IPS-15b (cell line): ENCODE measurements around the gene STIM1.
"Not testable (repeated sequence)": the region's sequence is repeated elsewhere in the genome, so short reads cannot be mapped to it uniquely, and the experiment has no call there.

Source experiments
- H3K27me3 ChIP-seq: one replicate; pipeline ENCODE4 v1.6.1; 2013; ENCODE audit warnings: low read length; ENCODE audit not compliant: control insufficient read depth, insufficient read depth
- H3K36me3 ChIP-seq: one replicate; pipeline ENCODE4 v1.6.1; 2013; ENCODE audit warnings: low read length; ENCODE audit not compliant: control insufficient read depth, insufficient read depth
- H3K4me1 ChIP-seq: one replicate; pipeline ENCODE4 v1.6.1; 2013; ENCODE audit warnings: mild to moderate bottlenecking, low read length; ENCODE audit not compliant: control insufficient read depth, insufficient read depth
- H3K4me3 ChIP-seq: one replicate; pipeline ENCODE4 v1.5.1; 2013; ENCODE audit warnings: low read depth, low read length
- H3K9ac ChIP-seq: one replicate; pipeline ENCODE4 v1.6.1; 2013; ENCODE audit warnings: low read depth, mild to moderate bottlenecking, low read length
- H3K9me3 ChIP-seq: one replicate; pipeline ENCODE4 v1.6.1; 2013; ENCODE audit warnings: mild to moderate bottlenecking, low read length; ENCODE audit not compliant: control insufficient read depth, insufficient read depth

Gene STIM1

GRCh38 chr11:4030197-4030596 lies 174.7 kb downstream of the STIM1 start:
- Histone ChIP-seq H3K4me1 (no peaks in the 10 kb centered on the region), H3K36me3 (no peaks in the 10 kb centered on the region), H3K4me3 (no peak overlapping the region), H3K27me3 (no peaks in the 10 kb centered on the region), H3K9ac (no peak overlapping the region), H3K9me3 (no peaks in the 10 kb centered on the region)

GRCh38 chr11:4032097-4032496 lies 176.6 kb downstream of the STIM1 start:
- no peak overlapping the region for H3K4me3 ChIP-seq
- H3K36me3 ChIP-seq: no peaks in the 10 kb centered on the region
- no peaks in the 10 kb centered on the region for H3K4me1 ChIP-seq
- H3K9me3 ChIP-seq: peaks cover 4% of the 10 kb centered on the region
- no peak overlapping the region for H3K9ac ChIP-seq
- no peaks in the 10 kb centered on the region for H3K27me3 ChIP-seq

GRCh38 chr11:4035985-4036384 lies 180.5 kb downstream of the STIM1 start:
- Histone ChIP-seq H3K9ac (no peak overlapping the region), H3K36me3 (no peaks in the 10 kb centered on the region), H3K9me3 (peaks cover 4% of the 10 kb centered on the region), H3K4me1 (no peaks in the 10 kb centered on the region), H3K4me3 (no peak overlapping the region), H3K27me3 (no peaks in the 10 kb centered on the region)

GRCh38 chr11:4039011-4039410 lies 183.5 kb downstream of the STIM1 start:
- no peaks in the 10 kb centered on the region for H3K36me3 ChIP-seq
- H3K9ac ChIP-seq: no peak overlapping the region
- no peak overlapping the region for H3K4me3 ChIP-seq
- H3K27me3 ChIP-seq: no peaks in the 10 kb centered on the region
- H3K4me1 ChIP-seq: no peaks in the 10 kb centered on the region
- peaks cover 4% of the 10 kb centered on the region for H3K9me3 ChIP-seq

- Histone ChIP-seq H3K36me3 (no peaks in the 10 kb centered on the region), H3K9ac (no peak overlapping the region), H3K4me1 (no peaks in the 10 kb centered on the region), H3K4me3 (no peak overlapping the region), H3K9me3 (peaks cover 4% of the 10 kb centered on the region), H3K27me3 (no peaks in the 10 kb centered on the region)
These were observed 185.0 kb downstream of the STIM1 start for GRCh38 chr11:4040461-4040860.

- Histone ChIP-seq H3K36me3 (no peaks in the 10 kb centered on the region), H3K4me3 (no peak overlapping the region), H3K4me1 (no peaks in the 10 kb centered on the region), H3K9me3 (no peaks in the 10 kb centered on the region), H3K9ac (no peak overlapping the region), H3K27me3 (no peaks in the 10 kb centered on the region)
These were observed 186.4 kb downstream of the STIM1 start for GRCh38 chr11:4041731-4042391.

- Histone ChIP-seq H3K36me3 (no peaks in the 10 kb centered on the region), H3K4me3 (no peak overlapping the region), H3K9me3 (no peaks in the 10 kb centered on the region), H3K27me3 (no peaks in the 10 kb centered on the region), H3K4me1 (no peaks in the 10 kb centered on the region), H3K9ac (no peak overlapping the region)
These were observed 189.6 kb downstream of the STIM1 start for GRCh38 chr11:4044976-4045646.

- Histone ChIP-seq H3K27me3 (no peaks in the 10 kb centered on the region), H3K9me3 (no peaks in the 10 kb centered on the region), H3K4me1 (no peaks in the 10 kb centered on the region), H3K36me3 (no peaks in the 10 kb centered on the region), H3K9ac (no peak overlapping the region), H3K4me3 (no peak overlapping the region)
These were observed 192.9 kb downstream of the STIM1 start for GRCh38 chr11:4048340-4048739.

GRCh38 chr11:4049006-4049405 lies 193.5 kb downstream of the STIM1 start:
- no peaks in the 10 kb centered on the region for H3K36me3 ChIP-seq
- H3K4me1 ChIP-seq: no peaks in the 10 kb centered on the region
- H3K9ac ChIP-seq: no peak overlapping the region
- no peak overlapping the region for H3K4me3 ChIP-seq
- no peaks in the 10 kb centered on the region for H3K27me3 ChIP-seq
- no peaks in the 10 kb centered on the region for H3K9me3 ChIP-seq

- Histone ChIP-seq H3K4me3 (no peak overlapping the region), H3K36me3 (no peaks in the 10 kb centered on the region), H3K9me3 (no peaks in the 10 kb centered on the region), H3K9ac (no peak overlapping the region), H3K27me3 (no peaks in the 10 kb centered on the region), H3K4me1 (no peaks in the 10 kb centered on the region)
These were observed 194.7 kb downstream of the STIM1 start for GRCh38 chr11:4050138-4050537.

GRCh38 chr11:4053200-4053599 lies 197.7 kb downstream of the STIM1 start:
- H3K9me3 ChIP-seq, H3K36me3 ChIP-seq, H3K4me3 ChIP-seq, H3K27me3 ChIP-seq, H3K9ac ChIP-seq, H3K4me1 ChIP-seq: not testable (repeated sequence)

GRCh38 chr11:4054643-4055042 lies 199.2 kb downstream of the STIM1 start:
- H3K4me1 ChIP-seq: no peaks in the 10 kb centered on the region
- no peaks in the 10 kb centered on the region for H3K27me3 ChIP-seq
- H3K9me3 ChIP-seq: no peaks in the 10 kb centered on the region
- no peak overlapping the region for H3K9ac ChIP-seq
- H3K36me3 ChIP-seq: no peaks in the 10 kb centered on the region
- H3K4me3 ChIP-seq: no peak overlapping the region
